RCC 7860 (cell line): Measurements from ENCODE around the gene OR2M7.
"Not testable (repeated sequence)": the region's sequence is repeated elsewhere in the genome, so short reads cannot be mapped to it uniquely, and the experiment has no call there.

Source experiments
- DNase-seq: peaks from one replicate; pipeline ENCODE4 v3.0.0-alpha.2; 2015; ENCODE audit warnings: low spot score
- FAIRE-seq: peaks from 2 replicates; lab custom pipeline; 2012; peaks lifted over from hg19 to GRCh38; lab: Jason Lieb, UNC

OR2M7 gene, protein sequence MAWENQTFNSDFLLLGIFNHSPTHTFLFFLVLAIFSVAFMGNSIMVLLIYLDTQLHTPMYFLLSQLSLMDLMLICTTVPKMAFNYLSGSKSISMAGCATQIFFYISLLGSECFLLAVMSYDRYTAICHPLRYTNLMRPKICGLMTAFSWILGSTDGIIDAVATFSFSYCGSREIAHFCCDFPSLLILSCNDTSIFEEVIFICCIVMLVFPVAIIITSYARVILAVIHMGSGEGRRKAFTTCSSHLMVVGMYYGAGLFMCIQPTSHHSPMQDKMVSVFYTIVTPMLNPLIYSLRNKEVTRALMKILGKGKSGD

DNA sequence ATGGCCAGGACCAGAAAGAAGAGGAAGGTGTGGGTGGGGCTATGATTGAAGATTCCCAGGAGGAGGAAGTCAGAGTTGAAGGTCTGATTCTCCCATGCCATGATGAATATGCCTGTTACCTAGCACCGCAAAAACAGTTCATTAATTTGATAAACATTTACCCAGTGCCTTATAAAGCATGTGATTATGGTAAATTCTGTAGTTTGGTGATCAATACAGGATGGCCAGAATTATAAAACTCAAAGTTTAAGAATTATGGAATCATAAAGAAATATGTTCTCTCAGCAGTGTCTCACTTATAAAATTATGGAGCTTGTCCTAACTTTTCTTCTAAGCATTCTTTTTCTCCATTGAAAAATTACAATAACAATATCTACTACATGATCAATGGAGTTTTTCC is at the start of gene OR2M7:
OR2M7 (minus strand) TSS at position 101 of the 400 bp plus-strand sequence; CDS start at position 101, 0 bp downstream.
- FAIRE-seq (no peak), DNase-seq (no peak)

DNA sequence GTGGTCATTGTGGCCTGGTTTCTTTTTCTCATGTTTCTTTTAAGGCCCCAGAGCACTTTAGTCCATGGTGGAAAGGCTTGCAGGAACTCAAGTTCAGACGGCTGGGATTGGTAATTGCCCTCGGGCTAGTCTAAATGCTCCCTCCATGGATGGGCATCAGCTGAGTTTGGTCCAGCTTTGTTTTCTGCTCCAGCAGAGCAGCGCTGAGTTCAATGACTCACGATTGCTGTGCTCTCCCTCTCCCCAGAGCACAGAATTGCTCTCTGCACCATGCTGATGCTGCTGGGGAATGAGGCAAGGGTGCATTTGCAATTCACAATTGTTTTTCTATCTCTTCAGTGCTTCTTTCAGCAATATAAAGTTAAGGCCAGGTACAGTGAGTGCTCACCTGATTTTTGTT is 49.4 kb upstream of the OR2M7 start:
- DNase-seq, result no peak
- no peak for FAIRE-seq

GRCh38 chr1:248372394-248372793 is 48.0 kb upstream of the OR2M7 start:
- no peak for DNase-seq
- no peak for FAIRE-seq

DNA sequence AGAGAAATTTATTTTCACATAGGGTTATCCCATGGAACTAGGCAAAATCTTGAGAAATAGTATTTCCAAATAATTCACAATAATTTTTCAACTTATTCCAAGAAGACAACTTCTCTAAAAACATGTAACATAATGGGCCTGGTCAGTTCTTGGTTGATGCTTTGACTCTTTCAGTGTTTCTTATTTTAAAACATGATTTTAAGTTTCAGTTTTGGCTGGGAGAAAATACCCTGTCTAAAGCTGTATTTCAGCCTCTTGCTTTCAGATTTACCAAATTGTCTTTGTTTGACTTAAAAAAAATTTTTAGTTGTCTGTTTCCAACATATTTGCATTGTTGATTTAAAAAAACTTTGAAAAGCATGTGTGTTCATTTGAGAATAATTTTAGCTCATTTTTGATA is 42.2 kb upstream of the OR2M7 start:
- DNase-seq, result no peak
- no peak for FAIRE-seq

GRCh38 chr1:248361121-248361715 is 36.9 kb upstream of the OR2M7 start, which contains the start of gene OR2T4:
Gene OR2T4 (plus strand): TSS chr1:248361665. CDS start chr1:248361665, 0 bp downstream.
- no peak for FAIRE-seq

DNA sequence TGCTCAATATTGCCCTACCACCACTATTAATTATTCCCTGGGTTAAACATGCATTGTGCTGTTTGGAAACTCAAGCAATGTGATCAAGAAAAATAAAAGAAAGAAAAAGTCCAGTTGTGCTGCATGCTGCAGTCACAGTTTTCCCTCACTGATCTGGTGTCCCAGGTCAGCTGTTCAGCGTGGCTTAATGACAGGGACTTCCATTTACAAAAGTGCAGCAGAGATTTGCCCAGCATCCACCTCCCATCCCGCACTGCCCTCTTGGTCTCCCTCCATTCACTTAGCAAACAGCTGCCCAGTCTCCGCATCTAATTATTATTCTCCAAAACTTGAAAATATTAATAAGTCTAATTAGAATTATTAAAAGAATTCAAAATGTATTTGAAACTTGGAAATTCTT is 35.0 kb upstream of the OR2M7 start:
- DNase-seq, result no peak
- no peak for FAIRE-seq

More at GRCh38 chr1:248361121-248361715, 36.9 kb upstream of the OR2M7 start, which contains the start of gene OR2T4:
- no peak for DNase-seq

DNA sequence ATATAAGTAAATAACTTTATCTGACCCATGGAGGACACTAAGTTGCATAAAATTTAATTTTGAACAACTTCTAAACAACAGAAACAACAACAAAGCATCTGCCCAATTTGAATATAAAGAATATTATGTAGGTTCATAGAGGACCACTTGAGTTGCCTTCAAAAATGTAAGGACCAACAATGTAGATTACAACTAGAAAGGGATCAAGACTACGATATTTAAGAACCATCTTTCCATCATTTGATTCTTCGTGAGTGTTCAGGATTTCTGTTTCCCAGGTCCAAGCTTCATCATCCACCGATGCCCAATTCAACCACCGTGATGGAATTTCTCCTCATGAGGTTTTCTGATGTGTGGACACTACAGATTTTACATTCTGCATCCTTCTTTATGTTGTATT is 24.1 kb upstream of the OR2M7 start, which contains the start of gene OR14C36:
OR14C36 (plus strand) TSS at position 301 of the 400 bp plus-strand sequence; CDS start at position 301, 0 bp downstream.
- DNase-seq (no peak), FAIRE-seq (no peak)

DNA sequence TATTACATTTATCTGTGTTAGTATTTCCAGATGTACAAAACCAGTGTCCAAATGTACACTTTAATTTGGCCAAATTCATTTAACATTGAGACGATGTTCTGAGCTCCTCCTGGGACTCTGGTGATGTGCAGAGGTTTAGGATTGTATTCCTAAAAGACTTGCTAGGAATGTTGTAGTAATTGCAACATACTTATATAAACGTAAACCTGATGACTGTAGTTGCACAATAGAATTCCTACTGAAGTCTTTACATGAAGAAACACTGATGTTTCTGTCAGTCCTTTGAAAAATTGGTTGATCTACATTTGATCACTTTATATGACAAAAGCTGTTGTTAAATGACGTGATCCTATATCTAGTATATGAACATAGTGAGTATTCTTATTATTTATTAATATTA is 19.1 kb upstream of the OR2M7 start:
- no peak for DNase-seq
- no peak for FAIRE-seq

DNA sequence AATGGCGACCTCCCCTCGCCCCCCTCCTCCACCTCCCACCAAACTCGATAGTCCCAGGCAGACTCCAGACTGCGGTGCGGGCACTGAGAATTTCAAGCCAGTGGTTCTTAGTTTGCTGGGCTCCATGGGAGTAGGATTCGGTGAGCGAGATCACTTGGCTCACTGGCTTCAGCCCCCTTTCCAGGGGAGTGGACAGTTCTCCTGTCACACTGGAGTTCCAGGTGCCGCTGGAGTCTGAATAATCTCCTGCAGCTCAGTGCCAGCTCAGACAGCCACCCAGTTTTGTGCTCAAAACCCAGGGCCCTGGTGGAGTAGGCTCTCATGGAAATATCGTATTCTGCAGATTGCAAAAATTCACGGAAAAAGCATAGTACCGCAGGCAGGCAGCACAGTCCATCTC is 7.6 kb downstream of the OR2M7 start:
- DNase-seq (no peak), FAIRE-seq (no peak)

- not testable (repeated sequence) for DNase-seq, FAIRE-seq
Measured at GRCh38 chr1:248306740-248307139, 17.6 kb downstream of the OR2M7 start.

- DNase-seq (no peak), FAIRE-seq (no peak)
Measured at GRCh38 chr1:248306103-248306502, 18.3 kb downstream of the OR2M7 start.

GRCh38 chr1:248305672-248306071 is 18.7 kb downstream of the OR2M7 start:
- FAIRE-seq, DNase-seq: not testable (repeated sequence)

GRCh38 chr1:248303324-248303723 is 21.0 kb downstream of the OR2M7 start, which contains the start of gene OR2T12:
Gene OR2T12 (minus strand): TSS chr1:248303424. CDS start chr1:248295578, 7,846 bp downstream.
- FAIRE-seq (no peak), DNase-seq (no peak)

GRCh38 chr1:248288391-248288790 is 36.0 kb downstream of the OR2M7 start:
- FAIRE-seq, result no peak
- DNase-seq, result no peak

DNA sequence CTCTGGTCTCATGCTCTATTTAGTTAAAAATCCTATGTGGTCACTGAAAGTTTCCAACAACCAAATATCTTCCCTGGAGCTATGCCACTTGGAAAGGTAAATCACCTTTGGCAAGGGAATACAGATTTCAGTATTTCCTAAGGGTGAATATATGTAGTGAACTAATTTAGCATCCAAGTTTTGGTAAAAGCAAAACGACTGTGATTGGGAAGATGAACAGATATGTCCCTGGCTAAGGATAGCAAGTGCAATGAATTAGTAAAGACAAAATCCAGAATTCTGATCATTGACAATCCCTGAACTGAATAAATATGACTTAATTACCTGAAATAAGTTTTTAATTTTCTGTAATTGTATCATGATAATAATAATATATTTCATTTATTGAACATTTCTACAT is 46.5 kb downstream of the OR2M7 start, which contains the start of gene OR2T33:
OR2T33 (minus strand) TSS at position 101 of the 400 bp plus-strand sequence. CDS start 4,162 bp downstream, outside the sequence.
- DNase-seq, result no peak
- FAIRE-seq, result no peak
